Adrenal gland (tissue), 5 donors: Measurements from ENCODE around the gene STARD7.

Experiments used
- CTCF ChIP-seq, 6 experiments: fragments of 450-650 bp in 4 of 6; fragments of 200-600 bp in 2 of 6; sonication (generic) in 1 of 6; IDR thresholded peaks; 1 replicate in 5 of 6; 2 replicates in 1 of 6; pipeline versions ENCODE4 v1.5.1 to v1.8.0; 2016 to 2021; ENCODE audit warnings: antibody characterized with exemption in 6 of 6, mild to moderate bottlenecking in 2 of 6, moderate library complexity in 1 of 6
- POLR2A ChIP-seq, 2 donors: fragments of 450-650 bp; IDR thresholded peaks; one replicate each; pipeline ENCODE4 v1.6.1; 2017; ENCODE audit warnings: antibody characterized with exemption in 2 of 2, mild to moderate bottlenecking in 2 of 2, moderate library complexity in 1 of 2
- donor health status: DM: no; HTN: no; CAD: no.

GRCh38 chr2:96191937-96192670 lies 16.5 kb downstream of the STARD7 start:
- TF ChIP-seq CTCF (IDR thresholded peaks at IDR 0.05) (no peak), POLR2A (IDR thresholded peaks at IDR 0.05) (no peak)
